Coronary artery (tissue), 2 donors: ENCODE results near the gene NUP210L.

ENCODE experiments used
- DNase-seq: peaks from one replicate; pipeline ENCODE4 v3.0.0-alpha.2; 2017; ENCODE audit warnings: low spot score
- H3K27ac ChIP-seq, 2 donors: fragments of 200-600 bp; sonication (generic); one replicate each; pipeline ENCODE4 v1.5.1; 2016 to 2019
- H3K4me3 ChIP-seq: fragments of 200-600 bp; sonication (generic); 2 replicates; pipeline ENCODE4 v1.5.1; 2016; ENCODE audit warnings: mild to moderate bottlenecking, moderate library complexity
- CTCF ChIP-seq: fragments of 200-600 bp; sonication (generic); IDR thresholded peaks from one replicate; pipeline ENCODE4 v1.5.1; 2019; ENCODE audit warnings: antibody characterized with exemption

Gene NUP210L

GRCh38 chr1:154170547-154171222 is 15.8 kb upstream of the NUP210L start:
- Histone ChIP-seq H3K27ac (no peak overlapping the region), H3K4me3 (no peak overlapping the region)
- TF ChIP-seq CTCF, result no peak
- DNase-seq, result no peak

- Histone ChIP-seq H3K27ac (no peak overlapping the region), H3K4me3 (no peak overlapping the region)
- no peak for TF ChIP-seq CTCF
- no peak for DNase-seq
Measured at GRCh38 chr1:154167461-154167860, 12.6 kb upstream of the NUP210L start.

- no peak for DNase-seq
- Histone ChIP-seq H3K4me3 (no peak overlapping the region), H3K27ac (no peak overlapping the region)
- TF ChIP-seq CTCF, result no peak
Measured at GRCh38 chr1:154166207-154166606, 11.3 kb upstream of the NUP210L start.

GRCh38 chr1:154159554-154159953 is 4.7 kb upstream of the NUP210L start:
- TF ChIP-seq CTCF, result no peak
- H3K4me3 ChIP-seq, result no peak overlapping the region
- H3K27ac ChIP-seq, result peak overlapping the region in 1 of 2 donors; percentile 20
- DNase-seq, result no peak

GRCh38 chr1:154158307-154159125 is 3.6 kb upstream of the NUP210L start:
- Histone ChIP-seq H3K4me3 (no peak overlapping the region), H3K27ac (peak overlapping the region in 1 of 2 donors; percentile 20)
- TF ChIP-seq CTCF, result no peak
- no peak for DNase-seq

GRCh38 chr1:154157520-154158306 is 2.8 kb upstream of the NUP210L start:
- no peak for DNase-seq
- Histone ChIP-seq H3K4me3 (no peak overlapping the region), H3K27ac (peak overlapping the region; percentile 16 to 70)
- no peak for TF ChIP-seq CTCF
